ENCODE results near the gene STRAP.

STRAP gene, protein sequence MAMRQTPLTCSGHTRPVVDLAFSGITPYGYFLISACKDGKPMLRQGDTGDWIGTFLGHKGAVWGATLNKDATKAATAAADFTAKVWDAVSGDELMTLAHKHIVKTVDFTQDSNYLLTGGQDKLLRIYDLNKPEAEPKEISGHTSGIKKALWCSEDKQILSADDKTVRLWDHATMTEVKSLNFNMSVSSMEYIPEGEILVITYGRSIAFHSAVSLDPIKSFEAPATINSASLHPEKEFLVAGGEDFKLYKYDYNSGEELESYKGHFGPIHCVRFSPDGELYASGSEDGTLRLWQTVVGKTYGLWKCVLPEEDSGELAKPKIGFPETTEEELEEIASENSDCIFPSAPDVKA

GRCh38 chr12:15882118-15882971, at the start of gene STRAP:
Gene STRAP (plus strand): TSS chr12:15882387. CDS start chr12:15882708, 321 bp downstream.
- DNase-seq (ENCODE audit: low read depth in 2 of 2), result peak; percentile 88 to 91

DNA sequence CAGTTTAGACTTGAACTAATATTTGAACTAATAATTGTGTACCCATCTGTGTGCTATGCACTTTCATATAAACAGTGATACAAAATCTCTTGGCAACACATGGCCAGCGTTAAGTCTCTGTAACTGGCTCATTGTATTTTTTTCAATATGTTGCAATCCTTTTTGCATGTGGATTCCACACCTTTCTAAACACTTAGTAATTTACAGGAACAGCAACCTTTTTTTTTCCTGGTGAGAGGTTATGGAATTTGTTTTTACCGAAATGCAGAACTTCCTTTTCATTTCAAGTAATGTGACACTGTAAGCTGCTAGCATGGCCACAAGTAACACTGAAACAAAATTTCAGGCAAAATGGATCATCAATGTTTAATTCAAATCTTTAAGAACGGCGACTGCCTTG, 47.6 kb upstream of the STRAP start:
- no peak for DNase-seq (ENCODE audit: low read depth in 2 of 2)

GRCh38 chr12:15837141-15837790, 44.9 kb upstream of the STRAP start:
- peak; percentile 76 to 80 for DNase-seq (ENCODE audit: low read depth in 2 of 2)

- no peak for DNase-seq (ENCODE audit: low read depth in 2 of 2)
Measured at GRCh38 chr12:15839041-15839440, 43.1 kb upstream of the STRAP start.

DNA sequence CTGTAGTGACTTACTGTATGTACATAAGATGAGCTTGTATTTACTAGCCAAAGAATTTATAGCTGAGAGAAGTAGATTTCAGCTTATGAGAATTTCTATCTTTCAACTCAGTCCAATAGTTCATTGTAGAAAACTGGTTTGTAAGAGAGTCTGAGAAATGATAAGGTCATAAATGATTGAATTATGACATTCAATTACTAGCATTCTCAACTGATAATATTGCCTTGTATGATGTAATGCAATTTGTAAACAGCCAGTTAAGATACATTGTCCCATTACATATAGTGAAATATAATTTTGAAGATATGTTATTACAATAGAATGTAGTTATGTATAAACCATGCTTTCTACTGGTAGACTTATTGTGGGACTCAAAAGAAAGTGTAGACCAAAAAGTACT, 42.5 kb upstream of the STRAP start:
- no peak for DNase-seq (ENCODE audit: low read depth in 2 of 2)

- DNase-seq (ENCODE audit: low read depth in 2 of 2), result peak; percentile 81 to 85
Measured at GRCh38 chr12:15842108-15842507, 40.1 kb upstream of the STRAP start.

DNA sequence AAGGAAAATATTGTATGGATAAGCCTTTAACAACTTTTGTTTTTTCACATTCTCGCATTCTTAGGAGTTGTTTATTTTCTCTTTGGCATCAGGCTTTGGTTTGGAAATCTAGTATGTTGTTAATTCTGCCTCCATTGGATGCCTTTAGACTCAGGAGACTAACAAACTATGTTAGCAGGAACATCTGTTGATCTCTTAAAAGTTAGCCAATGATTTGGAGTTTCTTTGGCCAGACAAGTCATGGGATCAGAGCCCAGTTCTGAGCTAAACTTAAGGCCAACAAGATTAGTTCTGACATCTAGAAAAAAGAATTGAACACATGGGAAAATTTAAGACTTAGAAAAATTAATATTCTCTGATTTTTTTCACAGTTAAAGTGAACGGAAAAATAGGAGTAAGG, 35.3 kb upstream of the STRAP start:
- peak in 1 of 2 experiments; percentile 50 for DNase-seq (ENCODE audit: low read depth in 2 of 2)

GRCh38 chr12:15848606-15849005, 33.6 kb upstream of the STRAP start:
- DNase-seq (ENCODE audit: low read depth in 2 of 2), result no peak

GRCh38 chr12:15851045-15851620, 31.1 kb upstream of the STRAP start:
- no peak for DNase-seq (ENCODE audit: low read depth in 2 of 2)

GRCh38 chr12:15851919-15852318, 30.3 kb upstream of the STRAP start:
- no peak for DNase-seq (ENCODE audit: low read depth in 2 of 2)

DNA sequence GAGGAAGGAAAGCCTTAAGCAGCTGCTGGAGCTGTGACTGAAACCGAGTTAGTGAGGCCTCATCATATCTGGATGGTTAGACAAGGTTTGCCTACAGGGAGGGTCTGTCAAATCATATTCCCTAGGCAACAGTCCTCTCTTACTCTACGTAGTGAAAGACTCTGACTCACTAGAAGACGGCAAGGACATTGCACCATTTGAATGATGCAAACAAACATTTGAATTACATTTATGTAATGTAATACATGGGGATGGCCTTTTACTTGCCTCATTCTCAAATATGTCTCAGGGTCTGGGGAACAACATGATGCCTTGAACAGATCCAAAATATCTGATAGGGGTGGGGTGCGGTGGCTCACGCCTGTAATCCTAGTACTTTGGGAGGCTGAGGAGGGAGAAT, 29.8 kb upstream of the STRAP start:
- peak in 1 of 2 experiments; percentile 25 for DNase-seq (ENCODE audit: low read depth in 2 of 2)

- no peak for DNase-seq (ENCODE audit: low read depth in 2 of 2)
Measured at GRCh38 chr12:15853877-15854276, 28.3 kb upstream of the STRAP start.

DNA sequence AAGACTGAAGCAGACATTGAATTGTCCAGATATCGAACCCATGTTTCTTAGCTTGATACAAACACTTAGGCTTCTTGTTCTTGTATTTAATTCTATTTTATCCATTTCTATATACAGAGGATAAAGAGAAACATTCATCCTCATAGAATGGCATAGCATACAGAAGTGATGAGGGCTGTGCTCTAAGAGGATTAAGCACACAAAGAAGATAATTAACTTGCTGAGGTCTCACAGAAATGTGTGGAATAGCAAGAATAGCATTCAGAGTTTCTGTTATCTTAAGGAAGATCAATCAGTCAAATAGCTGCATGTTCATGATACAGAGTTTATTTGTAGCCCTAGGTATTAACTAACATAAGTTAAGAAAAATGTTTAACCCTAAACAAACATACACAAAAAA, 27.3 kb upstream of the STRAP start:
- no peak for DNase-seq (ENCODE audit: low read depth in 2 of 2)

GRCh38 chr12:15855646-15856045, 26.5 kb upstream of the STRAP start:
- DNase-seq (ENCODE audit: low read depth in 2 of 2), result no peak

DNA sequence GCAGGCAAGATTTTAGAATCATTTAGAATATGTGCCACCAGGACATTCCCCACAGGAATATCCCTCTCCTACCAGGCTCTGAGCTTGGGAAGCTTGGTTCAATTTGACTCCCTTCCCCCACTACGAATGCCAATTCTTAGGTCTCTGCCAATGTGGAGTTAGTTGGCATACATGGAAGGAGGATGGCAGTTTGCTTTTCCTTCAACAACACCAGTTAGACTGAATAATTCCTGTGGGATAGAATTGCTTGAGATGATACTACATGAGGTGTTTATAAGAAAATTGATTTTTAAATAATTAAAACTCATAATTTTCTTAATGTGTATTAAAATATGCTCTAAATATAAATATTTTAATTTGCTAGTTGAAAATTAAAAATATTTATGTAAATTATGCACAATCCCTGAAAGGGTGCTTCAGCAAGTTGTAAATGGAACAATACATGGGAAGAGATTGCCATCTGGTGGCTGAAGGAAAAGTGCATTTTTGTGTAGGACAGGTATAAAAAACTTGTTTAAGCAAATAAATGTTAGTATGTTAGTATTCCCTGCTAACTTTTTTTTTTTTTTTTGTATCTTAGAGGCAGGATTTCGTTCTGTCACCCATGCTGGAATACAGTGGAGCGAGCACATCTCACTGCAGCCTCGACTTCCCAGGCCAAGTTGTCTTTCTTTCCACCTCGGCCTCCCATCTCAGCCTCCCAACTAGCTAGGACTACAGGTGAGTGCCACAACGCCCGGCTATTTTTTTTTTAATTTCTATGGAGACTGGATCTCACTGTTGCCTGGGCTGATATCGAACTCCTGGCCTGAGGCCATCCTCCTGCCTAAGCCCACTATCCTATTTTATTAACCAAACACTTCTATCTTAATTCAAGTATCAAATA, 25.8 kb upstream of the STRAP start:
- DNase-seq (ENCODE audit: low read depth in 2 of 2), result peak; percentile 30 to 31

- DNase-seq (ENCODE audit: low read depth in 2 of 2), result no peak
Measured at GRCh38 chr12:15858353-15858752, 23.8 kb upstream of the STRAP start.

- DNase-seq (ENCODE audit: low read depth in 2 of 2), result no peak
Measured at GRCh38 chr12:15859116-15859515, 23.1 kb upstream of the STRAP start.

DNA sequence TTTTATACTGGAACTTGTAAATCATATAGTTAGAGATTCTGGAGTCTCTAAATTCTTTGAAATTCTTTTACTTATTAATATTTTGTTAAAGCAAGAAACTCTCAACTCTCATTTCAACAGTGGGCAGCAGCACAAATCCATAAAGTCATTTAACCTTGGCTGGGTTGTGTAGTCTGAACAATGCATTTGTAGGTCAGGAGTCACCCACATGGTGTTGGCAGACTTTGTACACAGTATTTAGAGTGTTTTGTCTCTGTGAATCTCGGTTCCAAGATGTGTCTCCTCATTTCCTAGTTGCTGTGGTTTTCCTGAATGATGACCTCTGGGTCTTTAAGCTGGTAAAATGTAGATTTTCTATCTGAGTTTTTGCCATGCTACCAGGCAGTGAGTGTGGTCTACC, 20.8 kb upstream of the STRAP start:
- DNase-seq (ENCODE audit: low read depth in 2 of 2), result no peak

DNA sequence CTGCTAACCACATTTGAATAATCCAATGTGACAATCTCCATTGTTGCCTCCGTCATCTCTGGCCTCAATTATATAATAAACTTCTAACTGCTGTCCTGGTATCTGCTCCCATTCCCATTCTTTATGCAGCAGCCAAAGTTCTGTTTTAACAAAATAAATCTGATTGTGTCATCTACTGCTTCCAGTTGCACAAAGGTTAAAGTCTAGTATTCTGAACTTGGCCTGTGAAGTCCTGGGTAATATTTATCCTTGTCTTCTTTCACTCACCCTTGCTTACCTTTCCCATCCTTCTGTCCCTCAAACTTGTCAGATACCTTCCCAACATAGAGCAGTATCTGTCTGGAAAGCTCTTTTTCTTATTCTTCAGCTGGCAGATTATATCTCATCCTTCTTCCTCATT, 19.3 kb upstream of the STRAP start:
- no peak for DNase-seq (ENCODE audit: low read depth in 2 of 2)

GRCh38 chr12:15863372-15863771, 18.8 kb upstream of the STRAP start:
- DNase-seq (ENCODE audit: low read depth in 2 of 2), result no peak

DNA sequence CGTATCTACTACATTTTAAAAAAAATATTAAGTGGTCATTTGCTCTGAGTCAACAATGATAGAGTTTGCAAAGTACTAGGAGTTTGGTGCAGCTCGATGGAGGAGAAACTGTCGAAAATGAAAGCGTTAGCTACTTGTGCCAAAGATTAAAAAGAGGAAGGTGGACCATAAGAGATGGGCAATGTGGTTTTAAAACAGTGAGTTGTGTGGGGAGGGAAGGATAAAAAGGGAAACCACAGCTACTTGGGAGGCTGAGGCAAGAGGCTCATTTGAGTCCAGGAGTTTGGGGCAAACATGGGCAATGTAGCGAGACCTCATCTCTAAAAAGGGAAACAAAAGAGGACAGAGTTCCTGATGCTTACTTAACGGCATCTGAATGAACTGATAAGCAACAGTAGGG, 18.2 kb upstream of the STRAP start:
- no peak for DNase-seq (ENCODE audit: low read depth in 2 of 2)
